Measurements from ENCODE around the gene COL13A1. TPM values are rescaled to one million over a fixed set of nuclear protein-coding genes. Genes with fewer than 3 reads are reported as not detected.
A peak's percentile ranks its signal among the peaks of the same experiment; 100 is the strongest.

The COL13A1 gene
- total and polyA plus RNA-seq, 7 donors, result 0.69 to 5.7 (median 2.9) TPM

- no peak overlapping the region for H3K4me3 ChIP-seq
- H3K27me3 ChIP-seq, result no peaks in the 10 kb centered on the region
- no peaks in the 10 kb centered on the region for H3K4me1 ChIP-seq
- no peaks in the 10 kb centered on the region for H3K36me3 ChIP-seq
- WGBS, 2 donors, result 42 to 60% methylated on average over 2 of the region's 2 CpGs
- DNase-seq, result no peak
- H3K9me3 ChIP-seq, result no peaks in the 10 kb centered on the region
- no peak overlapping the region for H3K27ac ChIP-seq
- TF ChIP-seq CTCF (IDR thresholded peaks at IDR 0.05), result no peak
- TF ChIP-seq POLR2AphosphoS5 (IDR thresholded peaks at IDR 0.05), result no peak
- intact Hi-C loops (cut with DNase I), result no loop called here
Measured at GRCh38 chr10:69783515-69783914, 18.2 kb upstream of the COL13A1 start.

DNA sequence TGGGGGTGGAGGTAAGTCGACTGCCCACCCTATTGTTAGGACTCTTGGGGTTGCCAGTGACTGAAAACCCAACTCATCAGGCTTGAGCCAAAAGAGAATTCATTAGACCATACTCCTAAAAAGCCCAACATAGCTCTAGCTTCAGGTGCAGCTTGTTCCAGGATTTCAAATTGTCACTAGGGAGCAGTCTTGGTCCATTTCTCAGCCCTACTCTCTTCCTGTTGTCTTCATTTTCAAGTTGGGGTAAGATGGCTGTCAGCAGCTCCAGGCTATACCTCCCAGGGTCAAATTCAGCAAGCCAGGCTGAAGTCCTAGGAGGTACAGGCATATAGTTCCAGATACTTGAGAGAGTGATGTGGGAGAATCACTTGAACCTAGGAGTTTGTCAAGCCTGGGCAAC lies 14.9 kb upstream of the COL13A1 start:
- Histone ChIP-seq H3K27ac (no peak overlapping the region), H3K36me3 (no peaks in the 10 kb centered on the region), H3K27me3 (no peaks in the 10 kb centered on the region), H3K4me3 (no peak overlapping the region), H3K4me1 (peaks cover 0 to 13% (median 6%) of the 10 kb centered on the region in 4 donors), H3K9me3 (no peaks in the 10 kb centered on the region)
- DNase-seq, result no peak
- intact Hi-C loops (cut with DNase I), result no loop called here
- WGBS, 2 donors, result 60 to 81% methylated on average over 1 of the region's 1 CpG
- no peak for TF ChIP-seq CTCF (IDR thresholded peaks at IDR 0.05)
- TF ChIP-seq POLR2A (IDR thresholded peaks at IDR 0.05), result no peak
- TF ChIP-seq POLR2AphosphoS5 (IDR thresholded peaks at IDR 0.05), result no peak
- no peak for TF ChIP-seq EP300 (IDR thresholded peaks at IDR 0.05)

DNA sequence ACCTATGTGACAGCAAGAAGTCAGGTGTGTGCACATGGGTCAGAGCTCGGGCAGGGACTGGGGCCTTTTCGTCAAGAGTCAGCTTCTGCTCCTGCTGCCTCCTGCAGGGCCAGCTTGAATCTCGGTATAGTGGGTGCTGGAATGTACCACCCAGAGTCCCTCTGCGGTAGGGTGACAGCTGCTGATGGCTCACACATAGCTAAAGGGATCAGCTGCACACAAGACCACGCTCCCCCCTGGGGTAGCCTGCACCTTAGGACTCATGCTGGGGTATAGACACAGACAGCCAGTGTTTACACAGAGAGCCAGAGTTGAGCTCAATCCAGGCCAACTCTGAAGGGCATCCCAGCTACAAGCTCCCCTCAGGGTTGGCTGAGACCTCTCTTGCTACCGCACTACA lies 14.0 kb upstream of the COL13A1 start:
- Histone ChIP-seq H3K36me3 (no peaks in the 10 kb centered on the region), H3K27me3 (no peaks in the 10 kb centered on the region), H3K9me3 (no peaks in the 10 kb centered on the region), H3K4me3 (no peak overlapping the region), H3K4me1 (peaks cover 0 to 13% (median 6%) of the 10 kb centered on the region in 4 donors), H3K27ac (no peak overlapping the region)
- 88 to 89% methylated on average over 6 of the region's 6 CpGs for WGBS, 2 donors
- TF ChIP-seq CTCF (IDR thresholded peaks at IDR 0.05) (no peak), POLR2A (IDR thresholded peaks at IDR 0.05) (no peak), POLR2AphosphoS5 (IDR thresholded peaks at IDR 0.05) (no peak), EP300 (IDR thresholded peaks at IDR 0.05) (no peak)
- DNase-seq, result no peak
- intact Hi-C loops (cut with DNase I), result loop anchor here (2.0 kb wide), 1 partner anchor 127 kb away; no protein-coding TSS in a partner anchor

GRCh38 chr10:69789164-69789576 lies 12.5 kb upstream of the COL13A1 start:
- Histone ChIP-seq H3K9me3 (no peaks in the 10 kb centered on the region), H3K27ac (peak overlapping the region in 3 of 4 donors; percentile 28 to 42 (median 40)), H3K27me3 (no peaks in the 10 kb centered on the region), H3K4me1 (peaks cover 0 to 13% (median 6%) of the 10 kb centered on the region in 4 donors), H3K36me3 (no peaks in the 10 kb centered on the region), H3K4me3 (no peak overlapping the region)
- no peak for DNase-seq
- 63 to 64% methylated on average over 4 of the region's 4 CpGs for WGBS, 2 donors
- TF ChIP-seq POLR2AphosphoS5 (IDR thresholded peaks at IDR 0.05), result no peak
- no peak for TF ChIP-seq EP300 (IDR thresholded peaks at IDR 0.05)
- TF ChIP-seq POLR2A (IDR thresholded peaks at IDR 0.05), result no peak
- TF ChIP-seq CTCF (IDR thresholded peaks at IDR 0.05), result peak; percentile 14 to 54 (median 30)
- intact Hi-C loops (cut with DNase I), result loop anchor here (2.0 kb wide), 1 partner anchor 126 kb away; no protein-coding TSS in a partner anchor

DNA sequence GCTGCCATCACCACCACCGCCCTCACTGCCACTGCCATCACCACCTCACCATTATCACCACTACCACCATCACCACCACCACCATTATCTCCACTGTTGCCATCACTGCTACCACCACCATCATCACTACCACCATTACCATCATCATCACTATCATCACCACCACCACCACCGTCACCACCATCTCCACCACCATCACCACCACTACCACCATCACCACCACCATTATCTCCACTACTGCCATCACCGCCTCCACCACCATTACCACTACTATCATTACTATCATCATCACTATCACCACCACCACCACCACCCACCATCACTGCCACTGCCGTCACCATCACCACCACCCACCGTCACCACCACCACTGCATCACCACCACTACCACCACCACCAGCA lies 9.9 kb upstream of the COL13A1 start:
- Histone ChIP-seq H3K36me3 (no peaks in the 10 kb centered on the region), H3K4me1 (peaks cover 0 to 13% (median 6%) of the 10 kb centered on the region in 4 donors), H3K27ac (no peak overlapping the region), H3K4me3 (no peak overlapping the region), H3K9me3 (peaks cover 0 to 16% (median 5%) of the 10 kb centered on the region in 4 donors), H3K27me3 (no peaks in the 10 kb centered on the region)
- DNase-seq, result no peak
- WGBS, 2 donors, result 87 to 98% methylated on average over 5 of the region's 5 CpGs
- TF ChIP-seq POLR2A (IDR thresholded peaks at IDR 0.05), result no peak
- intact Hi-C loops (cut with DNase I), result no loop called here
